ENCODE data around the gene CHTOP. TPM values are rescaled to one million over a fixed set of nuclear protein-coding genes. Genes with fewer than 3 reads are reported as not detected.
A peak's percentile ranks its signal among the peaks of the same experiment; 100 is the strongest.

Gene CHTOP
- total and polyA plus RNA-seq, 2 of the 13 experiments (the other 11 are each of a cell fraction or from before 2014, with no cell fraction given): 38.0 to 51.9 TPM

DNA sequence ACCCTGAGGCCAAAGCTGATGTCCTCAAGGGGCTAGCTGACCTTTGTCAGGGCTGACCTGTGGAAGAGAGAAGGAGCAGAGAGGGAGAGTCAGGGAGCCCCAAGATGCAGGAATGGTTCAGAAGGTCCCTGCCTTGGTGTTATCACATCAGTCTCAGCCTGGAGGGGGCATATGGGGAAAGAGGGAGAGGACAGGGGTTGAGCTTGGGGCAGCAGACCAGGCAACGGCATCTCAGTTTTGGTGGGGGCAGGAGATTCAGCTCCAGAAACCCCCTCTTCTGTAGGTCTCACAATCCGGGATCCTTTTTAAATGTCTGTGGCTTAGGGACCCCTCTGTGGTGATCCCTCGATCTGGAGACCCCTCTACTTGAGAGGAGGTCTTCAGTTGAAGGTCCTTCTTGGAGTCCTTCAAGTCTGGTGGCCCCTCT is 7.4 kb upstream of the CHTOP start:
- in situ Hi-C loops (cut with HindIII; ENCODE audit: extremely low pct_ligation_motif_present, low pct_unique_long_range_greater_than_20kb): loop anchor here (5.0 kb wide), 2 partner anchors 54 to 119 kb away; no protein-coding TSS in a partner anchor
- peak overlapping the region; percentile 75 for H3K27ac ChIP-seq (ENCODE audit: extremely low read length, insufficient read depth, low read length)
- intact Hi-C loops (cut with micrococcal nuclease; ENCODE audit: unreplicated experiment): loop anchor here (2.0 to 5.0 kb wide), 2 partner anchors 18 to 114 kb away; no protein-coding TSS in a partner anchor

More for the DNA sequence above, 7.4 kb upstream of the CHTOP start:
- no peaks in the 10 kb centered on the region for H3K27me3 ChIP-seq (ENCODE audit: control insufficient read depth in 1 of 2, insufficient read depth in 2 of 2, low read length in 2 of 2)
- peak overlapping the region; percentile 63 to 84 (median 74) for H3K4me3 ChIP-seq (replicated peaks in 1 of 3; ENCODE audit: insufficient read depth in 1 of 3, low read depth in 2 of 3, low read length in 3 of 3)
- ChIA-PET CTCF (ENCODE audit: low intra/inter-chr PET ratio, low total read pairs) (interaction anchor here (2.0 kb wide), 1 partner anchor 54 kb away, joined by 18 read pairs; no protein-coding TSS in a partner anchor), POLR2A (interaction anchor here (0.9 to 15.2 kb wide), 17 partner anchors 8 to 143 kb away, joined by 3 to 390 read pairs (median 8); partner anchors contain the start of genes INTS3, S100A14, S100A16 and S100A6)
- H3K4me1 ChIP-seq (ENCODE audit: insufficient read depth, low read length): peaks cover 49% of the 10 kb centered on the region
- H3K9ac ChIP-seq (ENCODE audit: insufficient read depth, low read depth, low read length): peak overlapping the region; percentile 78
- ATAC-seq (no peak), DNase-seq (ENCODE audit: low spot score) (no peak), FAIRE-seq (no peak)
- H4K20me1 ChIP-seq (ENCODE audit: insufficient read depth, low read length): no peaks in the 10 kb centered on the region
- no CpG with 5 or more reads among the region's 3 CpGs for WGBS (ENCODE audit: low lambda C conversion rate)
- TF ChIP-seq ZNF788 (CRISPR knock-in tag; IDR thresholded peaks at IDR 0.05; ENCODE audit: borderline replicate concordance): 0 out of 2 replicates have a peak, but pooled peaks have one; percentile 24
- TF ChIP-seq, protein P1, sequence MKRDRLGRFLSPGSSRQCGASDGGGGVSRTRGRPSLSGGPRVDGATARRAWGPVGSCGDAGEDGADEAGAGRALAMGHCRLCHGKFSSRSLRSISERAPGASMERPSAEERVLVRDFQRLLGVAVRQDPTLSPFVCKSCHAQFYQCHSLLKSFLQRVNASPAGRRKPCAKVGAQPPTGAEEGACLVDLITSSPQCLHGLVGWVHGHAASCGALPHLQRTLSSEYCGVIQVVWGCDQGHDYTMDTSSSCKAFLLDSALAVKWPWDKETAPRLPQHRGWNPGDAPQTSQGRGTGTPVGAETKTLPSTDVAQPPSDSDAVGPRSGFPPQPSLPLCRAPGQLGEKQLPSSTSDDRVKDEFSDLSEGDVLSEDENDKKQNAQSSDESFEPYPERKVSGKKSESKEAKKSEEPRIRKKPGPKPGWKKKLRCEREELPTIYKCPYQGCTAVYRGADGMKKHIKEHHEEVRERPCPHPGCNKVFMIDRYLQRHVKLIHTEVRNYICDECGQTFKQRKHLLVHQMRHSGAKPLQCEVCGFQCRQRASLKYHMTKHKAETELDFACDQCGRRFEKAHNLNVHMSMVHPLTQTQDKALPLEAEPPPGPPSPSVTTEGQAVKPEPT (CRISPR knock-in tag; IDR thresholded peaks at IDR 0.05; ENCODE audit: low read depth): no peak
- peaks cover 34% of the 10 kb centered on the region for H3K79me2 ChIP-seq (ENCODE audit: insufficient read depth, low read length)
- peak overlapping the region; percentile 91 for H3K4me2 ChIP-seq (ENCODE audit: low read depth, low read length)
- H2AFZ ChIP-seq (ENCODE audit: low read length): no peak overlapping the region
- peaks cover 2 to 3% of the 10 kb centered on the region in 2 experiments; a peak in 2 of 5 replicates for H3K36me3 ChIP-seq (replicated peaks in 1 of 2; ENCODE audit: control insufficient read depth in 1 of 2, insufficient read depth in 2 of 2, low read length in 2 of 2)
- BruUV-seq (replicated peaks): no TSS peak
- no peaks in the 10 kb centered on the region for H3K9me3 ChIP-seq (ENCODE audit: low read length)

Data from HepG2 (cell line).